Measurements from ENCODE around the gene NLRC5. TPM values are rescaled to one million over a fixed set of nuclear protein-coding genes. Genes with fewer than 3 reads are reported as not detected.

Gene NLRC5
- total and polyA plus RNA-seq, 9 of the 15 experiments (the other 6 are each of a cell fraction or from before 2014, with no cell fraction given) = 0.59 to 0.71 TPM; not detected in 7

DNA sequence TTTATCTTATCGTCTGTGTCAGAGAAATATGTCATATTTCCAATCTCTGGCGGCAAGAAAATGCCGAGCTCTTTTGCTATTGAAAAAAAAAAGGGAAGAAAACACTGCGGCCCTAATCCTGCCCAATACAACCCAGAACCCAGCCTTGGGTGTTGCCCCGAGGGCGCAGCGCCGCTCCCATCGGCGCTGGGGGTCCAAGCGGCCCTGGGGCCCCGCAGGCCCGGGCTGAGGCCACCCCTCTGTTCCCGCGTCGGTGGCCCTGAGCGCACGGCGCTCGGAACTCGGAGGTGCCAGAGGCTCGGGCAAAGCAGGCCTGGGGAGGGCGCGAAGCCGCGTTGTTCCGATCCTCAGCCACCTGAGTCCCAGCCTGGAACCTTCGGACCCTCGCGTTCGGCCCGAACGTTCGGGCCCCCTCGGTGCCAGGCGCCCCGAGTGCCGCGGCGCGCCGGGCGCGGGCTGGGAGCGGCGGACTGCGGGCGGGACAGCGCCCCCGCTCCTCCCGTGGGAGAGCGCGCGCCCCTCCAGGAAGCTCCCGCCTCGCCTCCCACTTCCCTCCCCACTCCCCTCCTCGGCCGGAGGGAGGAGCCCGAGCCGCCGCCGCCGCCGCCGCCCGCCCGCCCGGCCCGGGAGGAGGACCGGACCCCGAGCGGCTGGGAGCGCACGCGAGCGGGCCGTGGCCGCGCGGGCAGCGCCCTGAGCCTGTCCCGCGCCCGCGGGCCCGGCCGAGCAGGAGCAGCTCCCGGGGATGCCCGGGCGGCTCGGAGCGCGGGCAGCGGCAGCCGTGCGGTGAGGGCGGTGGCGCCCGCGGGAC is 102.8 kb downstream of the NLRC5 start, which contains the start of gene CPNE2 (continued):
- TF ChIP-seq, protein P1, sequence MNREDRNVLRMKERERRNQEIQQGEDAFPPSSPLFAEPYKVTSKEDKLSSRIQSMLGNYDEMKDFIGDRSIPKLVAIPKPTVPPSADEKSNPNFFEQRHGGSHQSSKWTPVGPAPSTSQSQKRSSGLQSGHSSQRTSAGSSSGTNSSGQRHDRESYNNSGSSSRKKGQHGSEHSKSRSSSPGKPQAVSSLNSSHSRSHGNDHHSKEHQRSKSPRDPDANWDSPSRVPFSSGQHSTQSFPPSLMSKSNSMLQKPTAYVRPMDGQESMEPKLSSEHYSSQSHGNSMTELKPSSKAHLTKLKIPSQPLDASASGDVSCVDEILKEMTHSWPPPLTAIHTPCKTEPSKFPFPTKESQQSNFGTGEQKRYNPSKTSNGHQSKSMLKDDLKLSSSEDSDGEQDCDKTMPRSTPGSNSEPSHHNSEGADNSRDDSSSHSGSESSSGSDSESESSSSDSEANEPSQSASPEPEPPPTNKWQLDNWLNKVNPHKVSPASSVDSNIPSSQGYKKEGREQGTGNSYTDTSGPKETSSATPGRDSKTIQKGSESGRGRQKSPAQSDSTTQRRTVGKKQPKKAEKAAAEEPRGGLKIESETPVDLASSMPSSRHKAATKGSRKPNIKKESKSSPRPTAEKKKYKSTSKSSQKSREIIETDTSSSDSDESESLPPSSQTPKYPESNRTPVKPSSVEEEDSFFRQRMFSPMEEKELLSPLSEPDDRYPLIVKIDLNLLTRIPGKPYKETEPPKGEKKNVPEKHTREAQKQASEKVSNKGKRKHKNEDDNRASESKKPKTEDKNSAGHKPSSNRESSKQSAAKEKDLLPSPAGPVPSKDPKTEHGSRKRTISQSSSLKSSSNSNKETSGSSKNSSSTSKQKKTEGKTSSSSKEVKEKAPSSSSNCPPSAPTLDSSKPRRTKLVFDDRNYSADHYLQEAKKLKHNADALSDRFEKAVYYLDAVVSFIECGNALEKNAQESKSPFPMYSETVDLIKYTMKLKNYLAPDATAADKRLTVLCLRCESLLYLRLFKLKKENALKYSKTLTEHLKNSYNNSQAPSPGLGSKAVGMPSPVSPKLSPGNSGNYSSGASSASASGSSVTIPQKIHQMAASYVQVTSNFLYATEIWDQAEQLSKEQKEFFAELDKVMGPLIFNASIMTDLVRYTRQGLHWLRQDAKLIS (CRISPR knock-in tag; IDR thresholded peaks at IDR 0.05) = no peak
- no peak for TF ChIP-seq NFIX (CRISPR knock-in tag; IDR thresholded peaks at IDR 0.05; ENCODE audit: low read depth)
- TF ChIP-seq BRD9 (IDR thresholded peaks at IDR 0.05; ENCODE audit: low read depth, partially characterized antibody) = no peak
- peak; percentile 60; the same call in 1 of the 2 replicates for TF ChIP-seq MTA3 (IDR thresholded peaks at IDR 0.05; ENCODE audit: borderline replicate concordance)
- TF ChIP-seq TEAD4 (IDR thresholded peaks at IDR 0.05; ENCODE audit: low read length) = no peak
- TF ChIP-seq TEAD4 (CRISPR knock-in tag; IDR thresholded peaks at IDR 0.05; ENCODE audit: borderline replicate concordance) = no peak
- TF ChIP-seq MAZ (CRISPR knock-in tag; conservative IDR thresholded peaks at IDR 0.05 in 1 of 2, IDR thresholded peaks at IDR 0.05 in 1 of 2) = peak in 1 of 2 experiments; percentile 38; a peak in 2 of 4 replicates
- TF ChIP-seq, protein P2, sequence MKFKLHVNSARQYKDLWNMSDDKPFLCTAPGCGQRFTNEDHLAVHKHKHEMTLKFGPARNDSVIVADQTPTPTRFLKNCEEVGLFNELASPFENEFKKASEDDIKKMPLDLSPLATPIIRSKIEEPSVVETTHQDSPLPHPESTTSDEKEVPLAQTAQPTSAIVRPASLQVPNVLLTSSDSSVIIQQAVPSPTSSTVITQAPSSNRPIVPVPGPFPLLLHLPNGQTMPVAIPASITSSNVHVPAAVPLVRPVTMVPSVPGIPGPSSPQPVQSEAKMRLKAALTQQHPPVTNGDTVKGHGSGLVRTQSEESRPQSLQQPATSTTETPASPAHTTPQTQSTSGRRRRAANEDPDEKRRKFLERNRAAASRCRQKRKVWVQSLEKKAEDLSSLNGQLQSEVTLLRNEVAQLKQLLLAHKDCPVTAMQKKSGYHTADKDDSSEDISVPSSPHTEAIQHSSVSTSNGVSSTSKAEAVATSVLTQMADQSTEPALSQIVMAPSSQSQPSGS (CRISPR knock-in tag; IDR thresholded peaks at IDR 0.05) = no peak
- TF ChIP-seq HMG20B (CRISPR knock-in tag; IDR thresholded peaks at IDR 0.05) = no peak
- peak; percentile 72; the same call in 1 of the 2 replicates for TF ChIP-seq PHF8 (IDR thresholded peaks at IDR 0.05; ENCODE audit: borderline replicate concordance, low read length)
- no peak for TF ChIP-seq ZNF140 (CRISPR knock-in tag; IDR thresholded peaks at IDR 0.05)
- 0 out of 2 replicates have a peak, but pooled peaks have one; percentile 22 for TF ChIP-seq ESRRA (IDR thresholded peaks at IDR 0.05; ENCODE audit: borderline replicate concordance, low read depth)
- TF ChIP-seq MTF1 (CRISPR knock-in tag; IDR thresholded peaks at IDR 0.05; ENCODE audit: borderline replicate concordance) = no peak
- no peak for TF ChIP-seq ZNF583 (CRISPR knock-in tag; IDR thresholded peaks at IDR 0.05)
- TF ChIP-seq ELF1 (tag; IDR thresholded peaks at IDR 0.05) = peak; percentile 48; the same call in 1 of the 2 replicates
